DMS153 (cell line): Measurements from ENCODE around the gene SYPL2.

Experiments
- DNase-seq: peaks from one replicate; lab custom pipeline; 2025; lab: John Stamatoyannopoulos, UW

Gene SYPL2

DNA sequence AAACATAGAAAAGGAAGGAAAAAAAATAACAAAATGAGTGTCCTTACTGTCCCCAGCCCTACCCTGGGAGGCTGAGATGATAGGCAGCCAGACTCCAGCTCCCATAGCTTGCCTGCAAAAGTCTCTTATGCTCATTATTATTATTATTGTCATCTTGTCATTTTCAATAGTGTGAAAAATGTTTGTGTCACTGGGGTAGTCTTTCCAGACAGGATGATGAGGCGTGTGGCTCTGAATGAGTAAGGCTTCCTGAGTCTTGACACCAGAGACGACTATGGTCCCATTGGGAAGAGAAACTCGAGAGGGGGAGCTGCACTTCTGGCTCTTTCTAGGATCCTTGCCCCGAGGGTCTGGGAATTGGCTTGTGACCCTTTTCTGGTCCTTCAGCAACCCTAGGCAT lies 26.4 kb downstream of the SYPL2 start:
- DNase-seq = no peak

DNA sequence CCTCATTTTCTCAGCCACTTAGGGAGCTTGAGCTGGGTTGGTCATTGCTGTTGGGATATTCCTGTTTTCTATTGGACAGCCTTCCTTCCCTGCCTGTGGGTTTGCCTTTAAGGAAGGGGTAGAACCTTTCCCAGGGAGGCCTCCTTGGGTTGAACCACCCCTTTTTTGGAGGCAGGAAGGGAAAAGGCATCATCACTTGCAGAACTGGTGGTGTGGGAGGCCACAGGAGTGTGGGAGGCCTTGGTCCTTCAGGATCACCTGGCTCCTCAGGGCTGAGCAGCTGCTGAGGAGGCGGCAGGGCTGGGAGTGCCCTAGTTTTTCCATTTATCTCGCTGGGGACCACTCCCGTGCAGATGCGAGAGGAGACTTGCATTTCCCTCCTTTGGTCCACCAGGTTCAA lies 26.9 kb downstream of the SYPL2 start:
- no peak for DNase-seq

DNA sequence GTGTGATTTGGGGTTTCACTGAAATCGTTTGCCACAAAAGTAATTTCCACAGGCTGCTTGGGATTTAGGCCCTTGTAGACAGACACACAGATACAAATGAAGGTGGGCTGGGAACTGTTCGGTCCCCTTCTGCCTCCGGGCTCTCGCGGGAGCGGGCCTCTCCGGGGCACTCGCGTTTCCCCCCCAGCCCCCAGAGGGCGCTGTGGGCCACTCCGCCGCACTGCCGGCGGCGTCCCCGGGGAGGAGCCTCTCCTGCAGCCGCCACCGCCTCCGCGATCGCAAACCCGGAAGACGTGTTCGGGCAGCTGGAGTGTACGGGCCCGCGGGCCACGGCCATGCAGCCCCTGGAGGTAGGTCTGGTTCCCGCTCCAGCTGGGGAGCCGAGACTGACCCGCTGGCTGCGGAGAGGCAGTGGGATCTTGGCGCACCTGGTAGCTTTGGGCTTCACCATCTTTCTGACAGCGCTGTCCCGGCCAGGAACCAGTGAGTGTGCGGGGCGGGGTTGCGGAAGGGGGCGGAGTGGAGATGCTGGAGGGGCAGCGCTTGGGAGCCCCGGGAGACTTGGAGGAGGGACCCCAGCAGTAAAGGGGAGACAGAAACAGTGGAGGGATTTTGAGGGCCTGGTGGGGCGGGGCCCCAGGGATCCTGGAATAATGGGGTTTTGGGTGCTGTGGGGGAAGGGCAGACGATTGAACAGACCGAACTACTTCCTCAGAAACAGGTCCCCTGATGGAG lies 27.6 kb downstream of the SYPL2 start, which contains the start of gene CYB561D1:
CYB561D1 (plus strand) TSS at position 290 of the 735 bp plus-strand sequence; CDS start at position 336, 46 bp downstream.
- DNase-seq = peak; percentile 45

DNA sequence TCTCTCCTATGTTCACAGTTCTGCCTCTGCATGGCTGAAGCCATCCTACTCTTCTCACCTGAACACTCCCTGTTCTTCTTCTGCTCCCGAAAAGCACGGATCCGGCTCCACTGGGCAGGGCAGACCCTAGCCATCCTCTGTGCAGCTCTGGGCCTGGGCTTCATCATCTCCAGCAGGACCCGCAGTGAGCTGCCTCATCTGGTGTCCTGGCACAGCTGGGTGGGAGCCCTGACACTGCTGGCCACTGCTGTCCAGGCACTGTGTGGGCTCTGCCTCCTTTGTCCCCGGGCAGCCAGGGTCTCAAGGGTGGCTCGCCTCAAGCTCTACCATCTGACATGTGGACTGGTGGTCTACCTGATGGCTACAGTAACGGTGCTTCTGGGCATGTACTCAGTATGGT lies 29.4 kb downstream of the SYPL2 start:
- no peak for DNase-seq

DNA sequence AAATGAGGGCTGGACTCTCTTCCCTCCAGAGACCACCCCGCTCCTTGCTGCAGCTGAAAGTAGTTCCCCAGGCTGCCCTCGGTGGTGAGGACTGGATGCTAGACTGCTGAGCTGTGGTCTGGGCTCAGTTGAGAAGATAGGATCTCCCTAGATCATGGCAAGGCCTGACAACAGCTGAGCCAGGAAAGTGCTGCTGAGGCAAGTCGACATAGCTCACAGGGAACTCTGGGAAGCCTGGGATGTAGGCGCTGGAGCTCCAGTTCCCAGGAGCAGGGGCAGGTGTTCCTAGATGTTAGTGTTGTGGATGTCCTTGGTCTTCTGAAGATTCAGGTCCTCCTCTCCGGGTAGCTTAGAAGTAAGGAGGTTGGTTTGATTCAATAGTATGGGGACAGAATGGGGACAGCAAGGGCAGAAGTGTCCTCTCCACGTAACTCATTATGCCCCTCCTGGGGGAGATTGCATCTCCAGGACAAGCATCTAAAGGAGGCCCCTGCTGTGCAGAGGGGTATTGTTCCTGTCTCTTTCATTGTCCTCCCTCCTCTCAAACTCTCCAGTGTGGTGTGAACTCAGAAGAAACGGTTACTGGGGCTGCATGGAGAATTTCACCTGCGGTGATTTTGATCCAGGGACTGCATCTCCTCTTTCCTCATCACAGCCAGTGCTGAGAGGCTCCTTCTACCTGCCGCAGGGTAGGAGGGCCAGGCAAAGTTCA lies 31.3 kb downstream of the SYPL2 start:
- no peak for DNase-seq

DNA sequence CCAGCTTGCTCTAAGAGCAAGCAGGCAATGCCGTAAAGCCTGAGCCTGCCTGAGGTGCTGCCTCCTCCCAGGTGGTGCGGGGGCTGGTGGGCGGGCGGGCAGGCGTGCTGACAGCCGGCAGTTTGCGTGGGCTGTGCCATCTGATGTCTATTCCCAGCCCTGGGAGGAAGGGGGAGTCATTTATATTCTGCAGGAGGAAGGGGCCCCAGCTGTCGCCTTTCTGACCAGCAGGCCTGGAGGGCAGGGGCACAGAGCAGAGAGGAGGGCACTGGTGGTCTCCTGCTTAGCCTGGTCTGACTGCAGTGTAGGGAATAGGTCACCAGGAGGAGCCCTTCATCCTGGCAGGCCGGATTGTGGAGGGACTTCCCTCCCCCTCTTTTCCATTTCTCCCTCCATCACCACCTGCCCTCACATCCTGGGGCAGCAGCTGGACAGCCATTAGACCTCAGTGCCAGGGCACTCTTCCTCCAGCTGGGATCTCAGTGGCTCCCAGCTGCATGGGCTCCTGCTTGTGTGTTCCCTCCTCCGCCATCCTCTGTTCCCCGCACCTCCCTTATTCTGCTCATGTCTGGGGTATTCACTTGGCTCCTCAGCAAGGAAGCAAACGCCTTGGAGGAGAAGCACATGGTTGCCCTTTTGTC lies 31.9 kb downstream of the SYPL2 start:
- no peak for DNase-seq

DNA sequence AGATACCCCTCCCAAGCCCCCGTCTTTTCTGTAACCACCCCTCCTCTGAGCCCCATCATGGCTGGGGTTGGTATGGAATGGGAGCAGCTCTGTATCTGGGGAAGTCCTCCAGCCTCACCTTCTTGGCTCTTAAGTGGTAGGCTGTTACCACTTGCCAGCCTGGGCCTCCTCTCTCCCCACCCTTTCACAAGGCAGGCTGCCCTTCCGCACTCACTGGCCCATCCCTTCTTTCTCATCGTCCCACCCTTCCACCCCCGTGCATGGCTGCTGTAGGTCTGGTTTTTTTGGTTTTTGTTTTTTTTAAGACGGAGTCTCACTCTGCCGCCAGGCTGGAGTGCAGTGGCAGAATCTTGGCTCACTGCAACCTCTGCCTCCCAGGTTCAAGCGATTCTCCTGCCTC lies 32.7 kb downstream of the SYPL2 start:
- no peak for DNase-seq

DNA sequence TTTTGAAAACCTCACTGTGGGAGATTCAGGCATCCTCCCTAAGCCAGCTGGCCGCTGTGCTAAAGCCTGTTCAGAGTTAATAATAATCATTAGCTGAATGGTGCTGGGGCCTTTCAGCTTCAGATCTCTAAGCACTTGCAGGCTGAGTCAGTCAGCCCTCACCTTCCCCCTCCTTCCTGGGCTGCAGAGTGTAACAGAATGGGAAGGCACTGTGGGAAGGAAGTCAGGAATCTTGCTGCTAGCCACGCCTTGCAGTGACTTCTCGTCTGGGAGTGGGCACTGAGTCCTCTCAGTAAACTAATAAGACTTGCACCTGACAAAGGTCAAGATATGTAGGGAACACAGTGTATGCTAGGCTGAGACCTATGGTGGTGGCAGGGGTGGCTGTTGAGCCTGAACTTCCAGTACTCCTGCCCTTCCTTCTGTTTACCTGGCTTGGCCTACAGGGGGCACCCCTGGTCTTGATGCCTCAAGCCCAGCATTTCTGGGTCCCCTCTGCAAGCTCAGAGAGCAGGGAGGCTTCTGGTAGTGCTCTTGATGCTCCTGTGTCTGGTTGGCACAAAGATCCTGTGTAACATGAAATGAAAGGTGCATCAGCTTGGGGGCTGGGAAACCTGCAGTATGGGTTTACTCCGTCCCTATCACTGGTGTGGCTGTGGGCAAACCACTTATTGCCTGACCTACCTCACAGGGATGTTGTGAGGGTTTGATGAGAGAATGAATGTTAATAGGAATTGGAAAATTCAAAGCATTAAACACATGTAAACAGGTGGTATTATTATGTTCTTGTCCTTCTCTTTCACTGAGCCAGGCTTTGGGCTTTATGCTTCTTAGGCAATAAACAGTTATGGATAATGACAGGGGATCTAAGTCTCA lies 33.6 kb downstream of the SYPL2 start:
- DNase-seq = no peak

DNA sequence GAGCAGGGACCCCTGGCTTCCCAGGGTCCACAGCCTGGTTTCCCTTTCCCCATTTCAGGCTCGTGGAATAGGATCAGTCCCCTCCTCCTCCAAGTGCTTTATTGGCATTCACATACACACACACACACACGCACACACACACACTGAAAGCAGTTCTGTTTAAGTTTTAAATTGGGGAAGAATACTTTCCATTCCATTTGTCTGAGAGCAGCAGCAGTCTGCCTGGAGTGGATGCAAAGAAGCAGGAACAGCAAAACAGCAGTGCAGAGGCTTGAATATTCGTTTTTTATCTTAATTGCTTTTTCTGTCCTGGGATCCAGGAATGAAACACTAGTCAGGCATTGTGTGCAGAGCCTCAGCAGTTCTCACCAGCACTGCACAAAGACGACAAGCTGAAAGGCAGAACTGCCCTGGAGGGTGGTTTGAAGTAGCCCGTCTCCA lies 34.6 kb downstream of the SYPL2 start:
- DNase-seq = no peak

DNA sequence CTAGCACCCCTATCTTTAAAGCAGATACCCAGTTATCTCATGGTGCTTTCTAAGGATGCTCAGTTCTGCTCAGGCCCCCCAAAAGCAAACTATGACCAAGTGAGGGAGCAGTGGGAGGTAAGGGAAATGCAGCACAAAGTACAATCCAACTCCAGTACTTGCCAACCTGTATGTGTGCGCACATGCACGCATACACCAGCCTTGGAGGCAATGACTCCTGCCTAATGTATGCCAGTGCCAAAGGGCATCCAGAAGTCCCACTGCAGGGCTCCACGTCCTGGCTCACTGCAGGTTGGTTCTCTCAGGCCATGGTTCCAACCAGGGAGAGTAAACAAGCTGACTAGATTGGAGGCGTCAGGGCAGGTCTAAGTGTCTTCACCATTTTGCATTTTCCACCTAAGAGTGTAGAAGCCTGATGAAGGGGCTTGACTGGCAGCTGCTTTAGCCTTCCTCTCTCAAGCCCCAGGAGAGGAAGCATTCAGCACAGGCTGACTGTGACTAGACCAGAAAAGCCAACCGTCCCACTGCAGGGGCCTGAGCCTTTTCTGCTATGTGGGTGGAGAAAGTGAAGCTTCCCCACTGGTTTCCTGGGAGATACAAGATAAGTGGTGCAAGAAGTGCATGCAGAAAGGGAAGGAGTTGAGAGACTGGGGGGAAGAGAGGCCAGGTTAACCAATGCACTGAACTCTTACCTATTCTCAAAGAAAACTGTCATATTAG lies 35.5 kb downstream of the SYPL2 start:
- DNase-seq = no peak

DNA sequence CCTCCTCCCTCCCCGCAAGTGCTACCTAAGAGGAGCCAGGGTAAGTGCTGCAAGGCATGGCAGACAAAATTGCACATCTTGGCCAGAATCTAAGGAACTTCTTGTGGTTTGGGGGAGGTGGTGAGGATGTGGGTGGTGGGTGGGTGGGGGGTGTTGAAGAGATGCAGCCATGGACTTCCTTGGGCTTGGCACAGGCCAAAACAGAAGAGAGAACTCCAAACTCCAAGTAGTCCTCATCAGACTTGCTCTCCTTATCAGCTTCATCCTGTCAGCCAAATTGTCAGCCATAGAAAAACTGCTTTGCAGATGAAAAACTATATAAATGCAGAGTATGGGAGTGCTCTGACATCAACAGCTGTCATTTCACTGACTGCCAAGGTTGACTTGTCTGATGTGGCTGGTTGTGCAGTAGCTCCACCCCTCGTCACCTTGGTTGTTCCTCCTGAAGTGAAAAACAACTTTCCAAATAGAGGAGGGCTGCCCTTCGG lies 36.1 kb downstream of the SYPL2 start:
- no peak for DNase-seq

DNA sequence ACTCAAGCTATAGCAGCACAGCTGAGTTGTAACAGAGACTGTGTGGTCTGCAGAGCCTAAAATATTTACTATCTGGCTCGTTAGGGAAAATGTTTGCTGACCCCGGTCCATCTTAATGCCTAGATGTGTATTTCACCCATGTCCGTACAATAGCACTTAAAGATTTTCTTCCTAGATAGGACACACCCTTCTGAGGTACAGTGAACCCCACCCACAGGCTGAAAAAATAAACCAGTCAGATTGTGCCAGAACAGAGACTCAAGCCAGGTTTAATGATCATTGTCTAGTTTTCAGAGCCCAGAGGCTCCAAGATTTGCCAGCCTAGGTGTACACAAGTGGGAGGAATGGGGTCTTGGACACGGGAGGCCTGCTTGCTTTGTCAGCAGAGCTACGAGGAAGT lies 37.6 kb downstream of the SYPL2 start:
- DNase-seq = no peak

DNA sequence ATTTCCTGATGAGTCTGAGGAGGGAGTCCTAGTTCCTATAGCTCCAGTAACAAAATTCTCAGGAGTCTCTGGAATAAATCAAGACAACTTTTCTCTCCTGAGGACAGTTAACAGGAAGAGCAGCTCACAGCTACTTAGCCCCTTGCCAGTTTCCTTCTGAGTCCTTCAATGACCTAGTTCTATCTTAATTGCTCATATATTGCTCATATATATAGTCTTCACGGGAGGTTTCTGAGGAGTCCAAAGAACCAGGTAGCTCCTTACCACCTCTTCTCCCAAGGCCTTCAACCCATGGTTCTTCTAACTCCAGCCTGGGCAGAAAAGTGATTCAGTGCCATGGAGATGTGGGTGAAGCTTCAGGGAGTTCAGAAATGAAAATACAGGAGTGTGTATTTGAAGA lies 38.6 kb downstream of the SYPL2 start:
- no peak for DNase-seq

DNA sequence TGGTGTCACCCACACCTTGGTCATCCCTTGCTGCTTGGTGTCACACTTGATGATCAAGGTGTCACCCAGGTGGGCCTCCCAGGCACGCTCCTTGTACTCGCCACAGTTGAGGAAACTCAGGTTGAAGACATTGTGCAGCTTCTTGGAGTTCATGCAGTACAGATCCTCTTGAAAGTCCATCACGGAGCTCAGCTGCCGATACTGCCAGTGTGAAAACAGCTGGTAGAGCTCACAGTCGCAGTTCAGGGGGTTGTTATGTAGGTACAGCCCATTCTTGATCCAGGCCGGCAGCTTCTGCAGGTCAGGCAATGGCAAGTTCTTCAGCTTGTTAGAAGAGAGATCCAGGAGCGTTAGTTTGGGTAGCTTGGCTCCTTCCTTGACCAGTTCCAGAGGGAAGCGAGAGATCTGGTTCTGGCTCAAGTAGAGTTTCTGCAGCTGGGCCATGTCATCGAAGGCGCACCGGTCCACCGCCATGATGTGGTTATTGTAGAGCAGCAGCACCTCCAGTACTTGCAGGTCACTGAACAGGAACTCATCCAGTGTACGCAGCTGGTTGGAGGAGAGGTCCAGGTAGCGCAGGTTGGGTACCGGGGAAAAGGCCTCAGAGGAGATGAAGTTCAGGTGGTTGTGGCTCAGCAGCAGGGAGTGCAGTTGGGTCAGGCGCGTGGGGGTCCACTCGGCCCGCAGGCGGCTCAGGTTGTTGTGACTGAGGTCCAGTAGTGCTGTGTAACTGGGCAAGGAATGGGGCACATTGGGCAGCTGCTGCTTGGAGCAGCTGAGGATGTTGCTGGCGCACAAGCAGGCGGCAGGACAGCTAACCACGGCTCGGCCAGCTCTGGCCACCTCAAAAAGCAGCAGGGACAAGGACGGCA lies 41.9 kb downstream of the SYPL2 start:
- DNase-seq = no peak

DNA sequence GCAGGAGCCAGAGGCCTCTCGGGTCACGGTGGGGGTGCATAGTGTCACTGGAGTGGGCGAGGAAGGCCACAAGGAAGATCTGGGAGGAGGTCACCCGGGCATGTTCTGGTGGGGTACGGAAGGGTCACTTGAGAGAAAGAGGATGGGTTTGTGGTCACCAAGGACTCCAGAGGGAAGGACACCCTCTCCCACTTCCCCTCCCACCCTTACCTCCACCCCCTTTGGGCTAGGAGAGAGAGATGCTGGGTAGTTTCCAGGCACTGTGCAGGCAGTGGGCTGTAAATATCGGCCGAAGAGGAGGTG lies 42.5 kb downstream of the SYPL2 start:
- DNase-seq = no peak

DNA sequence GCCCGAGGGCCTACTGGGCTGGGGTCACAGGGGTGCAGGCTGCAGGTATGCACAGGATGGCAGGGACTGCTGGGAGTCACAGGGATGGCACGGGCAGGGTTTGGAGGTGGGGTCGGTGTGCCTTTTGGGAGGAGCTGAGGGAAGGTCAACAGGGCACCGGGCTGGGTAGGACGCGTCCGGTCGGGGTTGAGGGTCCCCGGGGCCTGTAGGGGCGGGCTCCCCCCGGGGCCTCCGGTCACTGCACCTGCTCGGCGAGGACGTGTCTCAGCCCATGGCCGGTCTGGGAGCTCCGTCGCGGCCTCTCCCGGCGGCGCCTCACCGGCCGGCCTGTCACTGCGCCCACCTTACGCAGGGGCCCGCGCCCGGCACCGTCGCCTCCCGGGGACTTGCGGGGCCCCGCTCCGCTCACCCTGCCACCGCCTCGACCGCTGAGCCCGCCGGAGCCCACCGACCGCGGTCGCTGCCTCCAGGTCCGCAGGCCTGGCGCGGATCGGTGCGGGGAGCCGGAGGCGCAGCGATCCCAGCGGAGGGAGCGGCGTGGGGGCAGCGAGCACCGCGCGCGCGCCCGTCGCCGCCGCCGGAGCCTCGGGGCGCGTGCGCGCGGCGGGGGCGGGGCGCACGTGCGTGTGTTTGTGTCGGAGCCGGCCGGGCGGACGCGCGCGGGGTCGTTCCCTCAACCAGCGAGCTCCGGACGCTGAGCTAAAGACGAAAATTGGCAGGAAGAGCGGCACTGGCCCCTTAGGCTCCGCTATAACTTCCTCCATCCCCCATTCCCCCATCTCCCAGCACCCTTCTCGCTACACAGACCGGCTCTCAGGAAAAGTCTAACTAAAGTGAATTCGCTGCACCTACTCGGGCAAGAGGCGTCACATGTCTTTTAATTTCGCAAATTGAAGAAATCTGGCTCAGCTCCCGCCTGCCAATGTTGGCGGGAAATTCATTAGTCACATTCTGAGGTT lies 43.1 kb downstream of the SYPL2 start, which contains the start of gene AMIGO1:
AMIGO1 (minus strand) TSS at position 552 of the 959 bp plus-strand sequence. CDS start 815 bp downstream, outside the sequence.
- no peak for DNase-seq

DNA sequence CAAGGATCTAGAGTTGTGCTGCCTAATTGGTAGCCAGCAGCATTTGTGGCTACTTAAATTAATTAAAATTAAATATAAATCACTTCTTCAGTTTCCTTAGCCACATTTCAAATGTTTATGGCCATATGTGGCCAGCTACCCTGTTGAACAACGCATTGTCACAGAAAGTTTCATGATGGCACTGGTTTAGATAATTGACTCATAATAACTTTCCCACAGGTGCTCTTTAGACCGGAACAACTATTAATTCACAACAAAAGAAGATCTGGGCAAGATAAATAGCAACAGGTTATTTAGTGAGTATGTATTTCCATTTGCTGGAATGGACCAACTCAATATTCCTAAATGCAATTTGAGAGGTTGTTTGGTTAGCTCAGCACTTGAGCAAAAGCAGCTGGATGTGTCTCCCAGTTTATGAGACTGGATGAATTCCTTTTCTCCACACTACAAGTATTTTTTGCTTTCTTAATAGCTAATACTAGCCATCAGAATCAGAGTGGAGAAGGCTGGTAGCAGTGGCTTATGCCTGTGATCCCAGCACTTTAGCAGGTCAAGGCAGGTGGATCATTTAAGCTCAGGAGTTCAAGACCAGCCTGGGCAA lies 46.9 kb downstream of the SYPL2 start:
- DNase-seq = no peak

DNA sequence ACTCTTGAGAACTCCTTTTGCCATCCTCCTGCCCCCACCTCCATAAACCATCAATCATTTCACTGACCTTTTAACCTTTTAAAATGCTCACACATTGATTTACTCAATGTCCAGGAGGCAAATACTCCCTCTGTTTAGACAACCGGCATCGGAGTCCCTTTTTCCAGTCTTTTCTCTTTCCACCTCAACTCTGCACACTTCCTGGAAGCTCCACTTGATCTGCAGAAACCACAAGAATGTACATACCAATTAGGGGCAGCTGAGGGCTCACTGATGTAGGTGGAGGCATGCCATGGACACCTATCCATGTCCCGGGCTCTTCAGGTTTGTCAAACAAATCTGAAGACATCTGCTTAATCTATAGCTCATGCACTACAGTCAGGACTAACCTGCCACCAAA lies 48.5 kb downstream of the SYPL2 start:
- DNase-seq = no peak

DNA sequence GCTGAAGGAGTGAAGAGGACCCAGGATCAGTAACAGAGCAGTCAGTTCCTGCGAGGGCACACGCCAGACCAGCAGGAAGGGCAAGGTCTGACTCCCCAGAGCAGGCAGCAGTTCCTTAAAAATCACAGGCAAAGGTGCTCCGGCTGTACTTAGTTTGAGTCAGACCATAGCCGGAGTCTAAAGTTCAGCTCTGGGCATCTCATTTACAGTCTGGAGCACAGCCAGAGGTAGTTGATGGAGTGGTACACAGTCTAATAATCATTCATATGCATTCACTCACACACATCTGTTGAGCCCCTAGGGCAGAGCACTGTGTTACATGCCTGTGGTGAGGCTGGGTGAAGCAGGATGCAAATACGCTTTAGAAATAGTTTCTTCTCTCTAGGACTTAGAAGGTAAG lies 50.5 kb downstream of the SYPL2 start:
- no peak for DNase-seq
